ENCODE measurements around the gene LDLRAD2.

GRCh38 chr1:21854751-21855131 lies 42.7 kb downstream of the LDLRAD2 start:
- TF ChIP-seq CTCF (IDR thresholded peaks at IDR 0.05; ENCODE audit: insufficient read depth, low read depth, low read length): no peak
- TF ChIP-seq EZH2 (IDR thresholded peaks at IDR 0.05; ENCODE audit: insufficient read depth, low read length): no peak
